Measurements from ENCODE around the gene B2M.
"Not testable (repeated sequence)": the region's sequence is repeated elsewhere in the genome, so short reads cannot be mapped to it uniquely, and the experiment has no call there.

Gene B2M

GRCh38 chr15:44720460-44721176 is 9.3 kb downstream of the B2M start:
- in situ Hi-C loops (cut with MboI; ENCODE audit: low sequenced_read_pairs): no loop called here

- in situ Hi-C loops (cut with MboI; ENCODE audit: low sequenced_read_pairs): no loop called here
These were observed 10.7 kb downstream of the B2M start for GRCh38 chr15:44722011-44722410.

- in situ Hi-C loops (cut with MboI; ENCODE audit: low sequenced_read_pairs): no loop called here
These were observed 14.8 kb downstream of the B2M start for GRCh38 chr15:44726136-44726535.

GRCh38 chr15:44726568-44727484 is 15.5 kb downstream of the B2M start:
- in situ Hi-C loops (cut with MboI; ENCODE audit: low sequenced_read_pairs): no loop called here

- in situ Hi-C loops (cut with MboI; ENCODE audit: low sequenced_read_pairs): no loop called here
These were observed 16.3 kb downstream of the B2M start for GRCh38 chr15:44727485-44728231.

- in situ Hi-C loops (cut with MboI; ENCODE audit: low sequenced_read_pairs): not testable (repeated sequence)
These were observed 16.9 kb downstream of the B2M start for GRCh38 chr15:44728232-44728575.

- in situ Hi-C loops (cut with MboI; ENCODE audit: low sequenced_read_pairs): no loop called here
These were observed 17.5 kb downstream of the B2M start for GRCh38 chr15:44728576-44729407.

GRCh38 chr15:44729408-44730127 is 18.3 kb downstream of the B2M start:
- in situ Hi-C loops (cut with MboI; ENCODE audit: low sequenced_read_pairs): no loop called here

- in situ Hi-C loops (cut with MboI; ENCODE audit: low sequenced_read_pairs): no loop called here
These were observed 23.6 kb downstream of the B2M start for GRCh38 chr15:44734839-44735481.

GRCh38 chr15:44735482-44736180 is 24.3 kb downstream of the B2M start:
- in situ Hi-C loops (cut with MboI; ENCODE audit: low sequenced_read_pairs): no loop called here

GRCh38 chr15:44736181-44736765 is 25.0 kb downstream of the B2M start, which contains the start of gene TRIM69:
Gene TRIM69 (plus strand): TSS chr15:44736528. CDS start chr15:44736705, 177 bp downstream.
- in situ Hi-C loops (cut with MboI; ENCODE audit: low sequenced_read_pairs): no loop called here

- in situ Hi-C loops (cut with MboI; ENCODE audit: low sequenced_read_pairs): no loop called here
These were observed 27.1 kb downstream of the B2M start for GRCh38 chr15:44738340-44738984.

- in situ Hi-C loops (cut with MboI; ENCODE audit: low sequenced_read_pairs): not testable (repeated sequence)
These were observed 28.0 kb downstream of the B2M start for GRCh38 chr15:44739222-44739847.

GRCh38 chr15:44743454-44743853 is 32.1 kb downstream of the B2M start:
- in situ Hi-C loops (cut with MboI; ENCODE audit: low sequenced_read_pairs): not testable (repeated sequence)

GRCh38 chr15:44753345-44753744 is 42.0 kb downstream of the B2M start:
- in situ Hi-C loops (cut with MboI; ENCODE audit: low sequenced_read_pairs): no loop called here

GRCh38 chr15:44763187-44763586 is 51.9 kb downstream of the B2M start:
- in situ Hi-C loops (cut with MboI; ENCODE audit: low sequenced_read_pairs): no loop called here

GRCh38 chr15:44763848-44764247 is 52.5 kb downstream of the B2M start:
- in situ Hi-C loops (cut with MboI; ENCODE audit: low sequenced_read_pairs): no loop called here
